Activated CD4-positive, CD25-positive, alpha-beta regulatory T cell treated with anti-CD3 and anti-CD28 coated beads, Interleukin-2, amount 50 U/mL, for 16 hours (primary cell): ENCODE data around the gene CYB561A3.
A peak's percentile ranks its signal among the peaks of the same experiment; 100 is the strongest.
"Not testable (repeated sequence)": the region's sequence is repeated elsewhere in the genome, so short reads cannot be mapped to it uniquely, and the experiment has no call there.

Experiments
- DNase-seq: peaks from one replicate; pipeline ENCODE4 v3.0.0-alpha.2; 2020; ENCODE audit warnings: low read depth, low spot score

Gene CYB561A3, protein sequence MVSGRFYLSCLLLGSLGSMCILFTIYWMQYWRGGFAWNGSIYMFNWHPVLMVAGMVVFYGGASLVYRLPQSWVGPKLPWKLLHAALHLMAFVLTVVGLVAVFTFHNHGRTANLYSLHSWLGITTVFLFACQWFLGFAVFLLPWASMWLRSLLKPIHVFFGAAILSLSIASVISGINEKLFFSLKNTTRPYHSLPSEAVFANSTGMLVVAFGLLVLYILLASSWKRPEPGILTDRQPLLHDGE

GRCh38 chr11:61361741-61362541 lies at the start of gene CYB561A3, which contains the start of gene TMEM138:
Gene CYB561A3, minus strand, starts transcription at chr11:61361882. Its CDS starts 5,169 bp downstream, at chr11:61356713.
Gene TMEM138, plus strand, starts transcription at chr11:61362374. Its CDS starts 2,017 bp downstream, at chr11:61364391.
- DNase-seq: peak; percentile 73

- no peak for DNase-seq
These were observed 45.5 kb upstream of the CYB561A3 start for GRCh38 chr11:61406991-61407728.

- no peak for DNase-seq
These were observed 44.4 kb upstream of the CYB561A3 start for GRCh38 chr11:61406067-61406466.

DNA sequence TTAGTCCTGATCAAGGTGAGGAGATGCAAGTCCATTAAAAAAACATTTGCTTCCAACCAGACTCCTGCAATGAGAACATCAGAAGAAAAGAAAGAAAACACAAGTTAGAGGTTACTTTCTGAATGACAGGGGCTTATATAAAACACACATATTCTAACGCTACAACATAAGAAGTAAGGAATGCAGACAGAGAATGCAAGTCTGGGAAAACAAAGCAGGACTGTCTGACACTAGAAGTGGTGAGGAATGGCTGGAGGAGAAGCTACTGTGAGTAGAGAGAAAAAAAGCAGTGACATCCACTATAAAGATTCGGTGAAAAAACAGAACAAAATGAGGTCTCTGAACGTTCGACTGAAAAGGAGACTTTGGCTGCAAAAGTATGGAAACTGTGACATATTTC lies 43.0 kb upstream of the CYB561A3 start:
- no peak for DNase-seq

- DNase-seq: no peak
These were observed 42.4 kb upstream of the CYB561A3 start for GRCh38 chr11:61404103-61404502.

- DNase-seq: no peak
These were observed 42.0 kb upstream of the CYB561A3 start for GRCh38 chr11:61403658-61404057.

GRCh38 chr11:61401573-61401972 lies 39.9 kb upstream of the CYB561A3 start:
- no peak for DNase-seq

DNA sequence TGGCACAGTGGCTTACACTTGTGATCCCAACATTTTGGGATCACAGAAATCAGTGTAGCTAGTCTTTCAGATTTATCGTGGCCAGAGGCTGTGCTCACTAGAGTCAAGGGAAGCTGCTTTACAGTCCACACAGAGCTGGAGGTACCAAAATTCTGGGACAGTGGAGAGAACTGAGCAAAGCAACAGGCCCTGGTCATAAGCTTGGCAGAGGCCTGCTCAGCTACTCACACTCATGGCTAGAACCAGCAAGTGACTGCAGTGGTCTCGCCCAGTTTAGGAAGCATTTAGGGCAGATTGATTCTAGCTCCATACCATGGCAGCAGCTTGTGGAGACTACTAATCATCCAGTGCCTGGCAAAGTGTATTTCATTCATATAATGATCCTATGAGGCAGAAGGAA lies 39.5 kb upstream of the CYB561A3 start:
- DNase-seq: no peak

GRCh38 chr11:61392981-61393595 lies 31.4 kb upstream of the CYB561A3 start:
- no peak for DNase-seq

GRCh38 chr11:61390161-61390560 lies 28.5 kb upstream of the CYB561A3 start:
- no peak for DNase-seq

DNA sequence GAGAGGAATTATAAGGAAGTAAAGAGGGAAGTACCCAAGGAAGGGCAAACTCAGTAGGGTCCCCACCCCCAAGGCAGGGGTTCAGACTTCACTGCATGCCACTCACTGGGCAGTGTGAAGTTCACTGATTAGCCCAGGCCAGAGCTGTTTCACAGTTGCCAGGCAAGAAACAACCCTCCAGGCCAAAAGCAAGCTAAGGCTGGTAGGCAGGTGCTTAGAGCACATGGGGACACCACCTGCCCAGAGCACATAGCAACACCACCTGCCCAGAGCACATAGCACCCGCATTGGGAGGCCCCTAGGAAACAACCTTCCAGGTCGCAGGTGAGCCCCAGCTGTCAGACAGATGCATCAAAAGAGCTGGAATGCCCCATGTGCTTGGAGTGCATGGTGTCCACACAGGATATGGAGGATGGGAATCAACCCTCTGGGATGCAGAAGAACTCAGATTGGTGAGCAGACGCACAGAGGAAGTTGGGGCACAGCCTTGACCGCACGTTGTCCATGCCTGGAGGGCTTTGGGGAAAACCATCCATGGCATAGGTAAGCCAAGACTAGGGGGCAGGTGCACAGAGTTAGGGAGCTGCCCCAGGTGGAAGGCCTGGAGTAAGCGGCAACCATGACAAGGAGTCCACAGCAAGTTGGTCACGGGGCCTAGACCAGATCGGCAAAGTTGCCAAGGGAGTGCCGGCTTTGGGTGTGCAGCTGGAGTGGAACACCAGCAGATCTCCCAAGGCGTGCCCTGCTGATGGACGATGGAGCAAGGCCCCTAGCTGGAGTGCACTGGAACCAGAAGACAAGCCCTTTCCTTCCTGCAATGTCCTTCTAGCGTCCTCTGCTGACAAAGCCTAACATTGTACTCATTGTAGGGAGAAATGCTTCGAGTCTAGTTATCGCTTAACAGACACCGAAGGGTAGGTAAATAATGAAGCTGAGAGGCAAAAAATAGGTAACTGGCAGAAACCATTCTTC lies 22.9 kb upstream of the CYB561A3 start:
- DNase-seq: no peak

- not testable (repeated sequence) for DNase-seq
These were observed 22.2 kb upstream of the CYB561A3 start for GRCh38 chr11:61383859-61384258.

- DNase-seq: no peak
These were observed 19.2 kb upstream of the CYB561A3 start for GRCh38 chr11:61380884-61381283.

DNA sequence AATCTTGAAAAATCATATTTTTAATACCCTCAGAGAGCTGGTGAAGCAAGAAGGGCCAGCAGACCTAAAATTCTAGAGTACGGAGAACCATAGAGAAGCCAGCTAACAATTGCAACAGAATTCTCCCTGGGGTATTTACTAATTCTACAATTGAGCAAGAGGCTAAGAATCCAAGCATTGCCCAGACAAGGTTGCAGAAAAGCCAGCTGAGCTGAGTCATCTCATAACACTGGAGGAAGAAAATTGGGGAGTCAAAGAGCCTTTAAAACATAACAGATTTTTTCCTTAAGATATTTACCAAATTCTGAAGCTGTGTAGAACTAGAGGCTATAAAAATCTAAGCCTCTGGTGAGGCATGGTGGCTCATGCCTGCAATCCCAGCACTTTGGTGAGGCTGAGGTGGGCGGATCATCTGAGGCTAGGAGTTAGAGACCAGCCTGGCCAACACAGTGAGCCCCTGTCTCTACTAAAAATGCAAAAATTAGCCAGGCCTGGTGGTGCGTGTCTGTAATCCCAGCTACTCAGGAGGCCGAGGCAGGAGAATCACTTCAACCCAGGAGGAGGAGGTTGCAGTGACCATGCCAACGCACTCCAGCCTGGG lies 17.1 kb upstream of the CYB561A3 start:
- no peak for DNase-seq

- no peak for DNase-seq
These were observed 15.9 kb upstream of the CYB561A3 start for GRCh38 chr11:61377461-61378160.

- no peak for DNase-seq
These were observed 14.1 kb upstream of the CYB561A3 start for GRCh38 chr11:61375761-61376108.

DNA sequence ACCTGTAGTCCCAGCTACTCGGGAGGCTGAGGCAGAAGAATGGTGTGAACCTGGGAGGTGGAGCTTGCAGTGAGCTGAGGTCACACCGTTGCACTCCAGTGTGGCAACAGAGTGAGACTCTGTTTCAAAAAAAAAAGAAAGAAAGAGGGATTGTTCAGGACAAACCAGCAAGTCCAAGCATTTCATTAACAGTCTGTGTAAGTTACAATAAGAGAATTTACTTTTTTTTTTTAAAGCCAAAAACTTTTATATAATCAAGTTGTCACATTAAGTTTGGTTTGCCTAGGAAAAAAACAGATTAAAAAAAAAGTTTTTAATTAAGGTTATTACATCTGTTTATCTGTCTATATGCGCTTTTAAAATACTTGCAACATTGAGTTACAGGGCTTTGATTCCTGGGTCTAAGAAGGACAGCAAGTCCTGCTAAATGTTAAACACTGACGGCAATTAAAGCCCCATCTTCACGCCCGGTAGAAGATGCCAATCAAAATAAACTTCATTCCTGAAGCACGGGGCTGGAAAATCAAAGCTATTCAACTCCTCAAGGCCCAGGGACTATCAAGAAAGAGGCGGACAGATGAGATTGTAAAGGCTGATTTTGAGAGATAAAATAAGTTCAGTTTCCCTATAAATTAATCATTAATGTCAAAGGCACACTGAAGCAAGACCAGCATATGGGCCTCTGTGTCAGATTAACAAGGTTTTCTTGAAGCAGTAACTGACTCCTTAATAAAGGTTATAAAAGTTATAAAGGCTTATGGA lies 11.2 kb upstream of the CYB561A3 start:
- DNase-seq: no peak

GRCh38 chr11:61370349-61371005 lies 8.8 kb upstream of the CYB561A3 start:
- no peak for DNase-seq
